HepG2 (cell line): ENCODE results near the gene ANKMY2. TPM values are rescaled to one million over a fixed set of nuclear protein-coding genes. Genes with fewer than 3 reads are reported as not detected.
A peak's percentile ranks its signal among the peaks of the same experiment; 100 is the strongest.

Source experiments
- AHR ChIP-seq: IDR thresholded peaks from 2 replicates; pipeline ENCODE4 v1.6.1; 2018; ENCODE audit warnings: missing genetic modification reagents, missing compliant biosample characterization
- ARID5B ChIP-seq: IDR thresholded peaks from 2 replicates; pipeline ENCODE4 v1.4.0; 2020; ENCODE audit warnings: mild to moderate bottlenecking, missing genetic modification reagents
- HNF1B ChIP-seq: sonication (generic); formaldehyde crosslinking; IDR thresholded peaks from 2 replicates; pipeline ENCODE4 v1.5.1; 2020; ENCODE audit warnings: mild to moderate bottlenecking, moderate library complexity, missing genetic modification reagents
- JARID2 ChIP-seq: sonication (generic); formaldehyde crosslinking; IDR thresholded peaks from 2 replicates; pipeline ENCODE4 v1.8.1; 2023; ENCODE audit warnings: missing genetic modification reagents, inconsistent platforms; ENCODE audit not compliant: insufficient replicate concordance
- MBD4 ChIP-seq: IDR thresholded peaks from 2 replicates; pipeline ENCODE4 v1.6.1; 2012; ENCODE audit warnings: low read length, inconsistent platforms, borderline replicate concordance
- MTA1 ChIP-seq: sonication (generic); formaldehyde crosslinking; IDR thresholded peaks from 2 replicates; pipeline ENCODE4 v1.4.0; 2020; ENCODE audit warnings: missing genetic modification reagents, mild to moderate bottlenecking, borderline replicate concordance
- NPAS2 ChIP-seq: sonication (generic); formaldehyde crosslinking; IDR thresholded peaks from 2 replicates; pipeline ENCODE4 v1.8.0; 2022; ENCODE audit warnings: mild to moderate bottlenecking, missing genetic modification reagents, borderline replicate concordance
- SIN3B ChIP-seq: fragments of 150-350 bp; IDR thresholded peaks from 2 replicates; pipeline ENCODE4 v1.6.1; 2014; ENCODE audit warnings: low read length
- TAF1 ChIP-seq: sonication (generic); formaldehyde crosslinking; IDR thresholded peaks from 2 replicates; pipeline ENCODE4 v1.4.0; 2020; ENCODE audit warnings: missing genetic modification reagents
- THAP8 ChIP-seq: sonication (generic); formaldehyde crosslinking; IDR thresholded peaks from 2 replicates; pipeline ENCODE4 v1.5.1; 2020; ENCODE audit warnings: missing genetic modification reagents, mild to moderate bottlenecking, borderline replicate concordance
- ZMAT5 ChIP-seq: sonication (generic); formaldehyde crosslinking; IDR thresholded peaks from 2 replicates; pipeline ENCODE4 v1.5.0; 2020; ENCODE audit warnings: mild to moderate bottlenecking, low read depth, missing genetic modification reagents, borderline replicate concordance
- ZNF138 ChIP-seq: sonication (generic); formaldehyde crosslinking; IDR thresholded peaks from 2 replicates; pipeline ENCODE4 v1.5.0; 2020; ENCODE audit warnings: mild to moderate bottlenecking, low read depth, missing genetic modification reagents
- ZNF143 ChIP-seq: sonication (generic); formaldehyde crosslinking; IDR thresholded peaks from 2 replicates; pipeline ENCODE4 v1.4.0; 2020; ENCODE audit warnings: missing genetic modification reagents
- ZNF275 ChIP-seq: sonication (generic); formaldehyde crosslinking; IDR thresholded peaks from 2 replicates; pipeline ENCODE4 v1.8.0; 2022; ENCODE audit warnings: missing genetic modification reagents, mild to moderate bottlenecking, inconsistent platforms, borderline replicate concordance
- ZNF781 ChIP-seq: sonication (generic); formaldehyde crosslinking; IDR thresholded peaks from 2 replicates; pipeline ENCODE4 v1.5.1; 2020; ENCODE audit warnings: borderline replicate concordance, mild to moderate bottlenecking, missing genetic modification reagents; ENCODE audit errors: not compliant biosample characterization
- ZSCAN12 ChIP-seq: sonication (generic); formaldehyde crosslinking; IDR thresholded peaks from 2 replicates; pipeline ENCODE4 v1.9.0; 2021; ENCODE audit warnings: mild to moderate bottlenecking, missing genetic modification reagents
- ZSCAN29 ChIP-seq: sonication (generic); formaldehyde crosslinking; conservative IDR thresholded peaks from 2 replicates; pipeline ENCODE4 v1.4.0; 2020; ENCODE audit warnings: mild to moderate bottlenecking, missing genetic modification reagents
- polyA plus RNA-seq, 8 experiments: library from polyadenylated mRNA; depleted of rRNA in 3 of 8; stranded (reverse) in 7 of 8; unstranded in 1 of 8; fragments of >200 nt; fragmentation: Illumina TruSeq in 4 of 8; extraction: Trizol in 4 of 8; gene quantifications; 2 replicates each; pipeline versions ENCODE4 v1.2.1 to v1.2.3, GENCODE V29; 2011 to 2016; ENCODE audit warnings: low read depth in 4 of 8, missing spikeins in 1 of 8, mixed read lengths in 1 of 8; ENCODE audit not compliant: insufficient read depth in 1 of 8
- total RNA-seq, 5 experiments: library from RNA; depleted of rRNA; stranded (reverse); fragments of >200 nt; fragmentation: Illumina TruSeq; extraction: Trizol; gene quantifications; 2 replicates each; pipeline ENCODE4 v1.2.3, GENCODE V29; 2016; ENCODE audit warnings: low read depth in 1 of 5

Gene ANKMY2
- total and polyA plus RNA-seq, 2 of the 13 experiments (the other 11 are each of a cell fraction or from before 2014, with no cell fraction given): 12.2 to 21.6 TPM

- TF ChIP-seq ZMAT5 (CRISPR knock-in tag): no peak
- peak; percentile 74 for TF ChIP-seq ZNF781 (CRISPR knock-in tag)
- peak; percentile 63 for TF ChIP-seq ZNF275 (CRISPR knock-in tag)
- TF ChIP-seq JARID2 (CRISPR knock-in tag): peak; percentile 70
- TF ChIP-seq MBD4: no peak
- peak; percentile 29; the same call in 1 of the 2 replicates for TF ChIP-seq HNF1B (CRISPR knock-in tag)
- TF ChIP-seq THAP8 (CRISPR knock-in tag): no peak; the same call in 1 of the 2 replicates
- no peak for TF ChIP-seq NPAS2
- peak; percentile 42; the same call in 1 of the 2 replicates for TF ChIP-seq ZSCAN29 (CRISPR knock-in tag)
- TF ChIP-seq TAF1 (CRISPR knock-in tag): peak; percentile 99
- no peak for TF ChIP-seq ZNF138 (CRISPR knock-in tag)
- 0 out of 2 replicates have a peak, but pooled peaks have one; percentile 57 for TF ChIP-seq MTA1 (CRISPR knock-in tag)
- TF ChIP-seq ZSCAN12 (CRISPR knock-in tag): no peak
- no peak; the same call in 1 of the 2 replicates for TF ChIP-seq AHR (CRISPR knock-in tag)
- no peak for TF ChIP-seq SIN3B
- TF ChIP-seq ZNF143 (CRISPR knock-in tag): peak; percentile 8; the same call in 1 of the 2 replicates
- TF ChIP-seq ARID5B (CRISPR knock-in tag): peak; percentile 53
Observed at GRCh38 chr7:16645593-16646471, at the start of gene ANKMY2, which contains the start of gene BZW2 (continued).
